Lower leg skin (tissue), 4 donors: ENCODE results near the gene SEC61B. TPM values are rescaled to one million over a fixed set of nuclear protein-coding genes. Genes with fewer than 3 reads are reported as not detected.

ENCODE experiments used
- DNase-seq, 2 donors: peaks; one replicate each; pipeline ENCODE4 v3.0.0-alpha.2; 2019; ENCODE audit warnings: low spot score in 2 of 2
- H3K4me3 ChIP-seq: fragments of 200-600 bp; sonication (generic); 2 replicates; pipeline ENCODE4 v1.5.1; 2017; ENCODE audit warnings: mild to moderate bottlenecking, low read depth; ENCODE audit not compliant: poor library complexity, severe bottlenecking
- CTCF ChIP-seq, 3 donors: fragments of 450-650 bp; IDR thresholded peaks; one replicate each; pipeline ENCODE4 v1.5.1; 2016; ENCODE audit warnings: antibody characterized with exemption in 3 of 3, mild to moderate bottlenecking in 3 of 3, moderate library complexity in 2 of 3
- POLR2A ChIP-seq, 2 donors: fragments of 450-650 bp; IDR thresholded peaks; one replicate each; pipeline ENCODE4 v1.6.1; 2016 to 2017; ENCODE audit warnings: antibody characterized with exemption in 2 of 2, mild to moderate bottlenecking in 1 of 2, moderate library complexity in 1 of 2
- WGBS, 2 donors: methylation state at CpG; one replicate each; pipeline ENCODE4 v1.1.5; 2018; 5-methylcytosine and 5-hydroxymethylcytosine counted together
- intact Hi-C: fragments of 100-400 bp; cut with DNase I; formaldehyde crosslinking; loops from one replicate; pipeline ENCODE4 v1.15.0; 2023; ENCODE audit warnings: low total_unique reads
- total RNA-seq, 4 donors: library from RNA; depleted of rRNA; stranded (reverse); fragments of >200 nt; gene quantifications; one replicate each; pipeline ENCODE4 v1.1.0, GENCODE V29; 2016

The SEC61B gene
- total RNA-seq, 4 donors from 2014 or later = 58.6 to 82.0 (median 75.4) TPM

GRCh38 chr9:99251157-99251556 lies 29.1 kb downstream of the SEC61B start:
- no peak for DNase-seq
- H3K4me3 ChIP-seq = no peak overlapping the region
- intact Hi-C loops = no loop called here
- 90 to 94% methylated on average over 4 of the region's 4 CpGs for WGBS, 2 donors
- TF ChIP-seq CTCF (IDR thresholded peaks at IDR 0.05) (no peak), POLR2A (IDR thresholded peaks at IDR 0.05) (no peak)

DNA sequence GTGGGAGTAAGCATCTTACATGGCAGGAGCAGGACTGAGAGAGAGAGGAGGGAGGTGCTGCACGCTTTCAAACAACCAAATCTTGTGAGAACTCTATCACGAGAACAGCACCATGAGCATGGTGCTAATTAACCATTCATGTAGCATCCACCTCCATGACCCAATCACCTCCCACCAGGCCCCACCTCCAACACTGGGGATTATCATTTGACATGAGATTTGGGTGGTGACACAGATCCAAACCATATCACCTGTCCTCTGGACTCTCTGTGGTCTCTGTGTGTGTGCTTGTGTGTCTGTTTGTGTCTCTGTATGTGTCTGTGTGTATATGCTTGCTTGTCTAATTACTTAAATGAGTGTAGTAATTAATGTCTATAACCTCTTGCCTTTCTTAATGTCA lies 31.1 kb downstream of the SEC61B start:
- no peak overlapping the region for H3K4me3 ChIP-seq
- intact Hi-C loops = no loop called here
- no peak for DNase-seq
- TF ChIP-seq CTCF (IDR thresholded peaks at IDR 0.05) = no peak
- TF ChIP-seq POLR2A (IDR thresholded peaks at IDR 0.05) = no peak
- 94 to 100% methylated on average over 2 of the region's 2 CpGs for WGBS, 2 donors

DNA sequence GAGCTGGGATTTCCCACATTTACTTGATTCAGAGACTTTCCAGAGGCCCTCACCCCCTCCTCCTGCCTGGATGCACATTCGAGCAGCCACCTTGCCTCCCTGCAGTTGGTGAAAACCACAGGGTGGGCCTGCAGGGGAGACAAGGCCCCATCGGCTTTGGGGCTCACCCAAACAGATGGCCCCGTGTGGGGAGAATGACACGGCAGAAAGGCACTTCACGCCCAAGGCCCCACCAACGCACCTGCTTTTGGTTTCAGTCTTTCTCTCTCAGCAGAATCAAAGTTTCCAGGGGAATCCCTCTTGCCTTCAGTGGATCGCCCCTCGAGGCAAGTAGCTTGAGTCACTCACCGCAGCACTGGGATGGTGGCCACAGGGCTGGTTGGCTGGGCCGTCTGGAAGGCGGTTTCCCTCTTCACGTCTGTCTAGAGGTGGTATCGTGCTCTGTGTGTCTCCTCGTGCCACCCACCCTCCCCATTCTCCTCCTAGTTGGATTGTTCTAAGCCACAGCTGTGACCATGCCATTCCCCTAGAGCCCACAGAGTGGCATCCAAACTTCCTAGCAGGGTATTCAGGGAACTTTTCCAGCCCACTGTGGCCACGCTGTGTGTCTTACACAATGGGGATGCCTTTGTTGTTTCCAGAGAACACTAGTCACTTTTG lies 31.8 kb downstream of the SEC61B start:
- intact Hi-C loops = no loop called here
- DNase-seq = no peak
- no peak for TF ChIP-seq POLR2A (IDR thresholded peaks at IDR 0.05)
- TF ChIP-seq CTCF (IDR thresholded peaks at IDR 0.05) = no peak
- H3K4me3 ChIP-seq = no peak overlapping the region
- WGBS, 2 donors = 32 to 59% methylated on average over 14 to 15 of the region's 15 CpGs

GRCh38 chr9:99255651-99256050 lies 33.6 kb downstream of the SEC61B start:
- TF ChIP-seq POLR2A (IDR thresholded peaks at IDR 0.05) = no peak
- DNase-seq = no peak
- H3K4me3 ChIP-seq = no peak overlapping the region
- intact Hi-C loops = no loop called here
- WGBS, 2 donors = 60 to 75% methylated on average over 1 of the region's 1 CpG

DNA sequence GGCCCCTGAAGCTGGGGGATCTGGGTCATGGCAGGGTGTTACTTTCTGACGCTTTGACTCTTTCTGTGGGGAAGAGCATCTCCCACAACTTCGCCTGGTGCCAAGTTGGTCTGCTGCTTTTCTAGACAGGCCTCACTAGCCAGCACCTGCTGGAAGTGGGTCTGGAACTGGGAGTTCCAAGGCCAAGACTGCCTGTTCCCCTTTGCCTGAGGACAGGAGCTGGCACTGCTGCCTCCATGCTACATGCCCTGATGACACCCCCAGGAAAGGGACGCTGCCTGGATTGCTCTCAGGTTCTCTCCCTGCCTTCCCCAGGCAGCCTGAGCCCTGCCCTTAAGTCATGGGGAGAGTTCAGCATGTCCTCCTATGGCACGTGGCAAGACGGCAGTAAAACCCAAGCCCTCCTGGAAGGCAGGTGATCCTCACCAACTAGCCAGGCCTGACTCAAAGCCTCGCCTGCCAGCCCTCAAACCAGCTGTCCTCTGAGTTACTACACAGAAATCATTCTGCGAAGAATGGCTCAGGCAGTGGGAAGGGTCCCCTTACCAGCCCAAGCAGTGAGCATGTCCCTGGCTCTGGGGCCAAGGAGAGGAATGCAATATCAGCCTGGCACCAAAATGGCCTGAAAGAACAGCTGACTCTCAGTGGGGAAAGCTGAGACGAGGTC lies 35.8 kb downstream of the SEC61B start:
- intact Hi-C loops = no loop called here
- H3K4me3 ChIP-seq = no peak overlapping the region
- WGBS, 2 donors = 91 to 98% methylated on average over 8 of the region's 8 CpGs
- no peak for DNase-seq
- TF ChIP-seq POLR2A (IDR thresholded peaks at IDR 0.05) (no peak), CTCF (IDR thresholded peaks at IDR 0.05) (no peak)

GRCh38 chr9:99259231-99259918 lies 37.3 kb downstream of the SEC61B start:
- TF ChIP-seq POLR2A (IDR thresholded peaks at IDR 0.05) = no peak
- no peak for TF ChIP-seq CTCF (IDR thresholded peaks at IDR 0.05)
- intact Hi-C loops = no loop called here
- 8 to 33% methylated on average over 12 to 18 of the region's 27 CpGs for WGBS, 2 donors
- peak; percentile 70 to 95 for DNase-seq
- peak overlapping the region; percentile 21 for H3K4me3 ChIP-seq
